HCT116 (cell line): Measurements from ENCODE around the gene NUDT22. TPM values are rescaled to one million over a fixed set of nuclear protein-coding genes. Genes with fewer than 3 reads are reported as not detected.
A peak's percentile ranks its signal among the peaks of the same experiment; 100 is the strongest.

Source experiments
- ATAC-seq: fragments of 200-7000 bp; cut with Tn5 transposase; 2 replicates; pipeline ENCODE4 v1.9.1; 2020; ENCODE audit warnings: mild to moderate bottlenecking, moderate library complexity
- BruUV-seq: library from RNA; stranded (reverse); fragments of 400-500 nt; replicated peaks from 2 replicates; lab custom pipeline; 2021; lab: Mats Ljungman, UMichigan
- CTCF ChIA-PET: fragments of 300-600 bp; sonication (Branson Sonifier 250); formaldehyde crosslinking; loops from one replicate; lab custom pipeline; 2021; ENCODE audit warnings: antibody characterized with exemption; lab: Charles Lee
- POLR2A ChIA-PET: fragments of 300-600, 350-600 bp; sonication (Branson Sonifier 250); formaldehyde crosslinking; loops from one replicate; lab custom pipeline; 2021; ENCODE audit warnings: antibody characterized with exemption; lab: Charles Lee
- RAD21 ChIA-PET, 2 experiments: fragments of 300-600 bp; sonication (Branson Sonifier 250); formaldehyde crosslinking; loops; one replicate each; lab custom pipeline; 2023; ENCODE audit warnings: low total read pairs in 2 of 2; ENCODE audit not compliant: uncharacterized antibody in 2 of 2, unreplicated experiment in 2 of 2, low non-redundant PET in 1 of 2; lab: Charles Lee
- DNase-seq: peaks from one replicate; pipeline ENCODE4 v3.0.0-alpha.2; 2010; ENCODE audit warnings: low read depth, low spot score
- H2AFZ ChIP-seq: fragments of 200-600 bp; shearing (Covaris generic), sonication (generic); 2 replicates; pipeline ENCODE4 v1.6.1; 2017; ENCODE audit warnings: low read depth, mixed run types, mixed read lengths, antibody characterized with exemption, low read length; ENCODE audit not compliant: poor library complexity, severe bottlenecking
- H3K27ac ChIP-seq: 2 replicates; pipeline ENCODE4 v1.5.1; 2012; ENCODE audit warnings: low read depth, low read length
- H3K27me3 ChIP-seq: fragments of 200-600 bp; sonication (generic); 2 replicates; pipeline ENCODE4 v1.6.1; 2016; ENCODE audit warnings: mixed run types, low read length, mixed read lengths; ENCODE audit not compliant: insufficient read depth
- H3K36me3 ChIP-seq, 2 experiments: fragments of 200-500 bp in 1 of 2; fragments of 200-600 bp in 1 of 2; sonication (Bioruptor generic) in 1 of 2; sonication (generic) in 1 of 2; 2 replicates each; pipeline versions ENCODE4 v1.5.1 to v1.6.1; 2014 to 2016; ENCODE audit warnings: low read length in 2 of 2, inconsistent platforms in 1 of 2, mixed read lengths in 1 of 2, mixed run types in 1 of 2; ENCODE audit not compliant: insufficient read depth in 2 of 2, control insufficient read depth in 1 of 2
- H3K4me1 ChIP-seq, 2 experiments: fragments of 200-600 bp in 1 of 2; sonication (generic) in 1 of 2; 2 replicates each; pipeline versions ENCODE4 v1.5.1 to v1.6.1; 2012 to 2017; ENCODE audit warnings: low read length in 2 of 2, inconsistent platforms in 1 of 2, mild to moderate bottlenecking in 1 of 2, mixed read lengths in 1 of 2, mixed run types in 1 of 2, moderate library complexity in 1 of 2; ENCODE audit not compliant: insufficient read depth in 2 of 2, control insufficient read depth in 1 of 2
- H3K4me2 ChIP-seq: fragments of 200-600 bp; sonication (generic); 2 replicates; pipeline ENCODE4 v1.6.1; 2017; ENCODE audit warnings: mixed run types, low read length, mixed read lengths
- H3K4me3 ChIP-seq, 2 experiments: fragments of 200-600 bp in 1 of 2; sonication (generic) in 1 of 2; replicated peaks in 1 of 2; 2 replicates each; pipeline ENCODE4 v1.5.1; 2011 to 2016; ENCODE audit warnings: low read length in 2 of 2, control low read depth in 1 of 2, low read depth in 1 of 2, mild to moderate bottlenecking in 1 of 2, mixed read lengths in 1 of 2, mixed run types in 1 of 2
- H3K79me2 ChIP-seq: fragments of 200-600 bp; sonication (generic); 2 replicates; pipeline ENCODE4 v1.6.1; 2017; ENCODE audit warnings: mild to moderate bottlenecking, mixed run types, low read length, moderate library complexity, mixed read lengths; ENCODE audit not compliant: insufficient read depth
- H3K9ac ChIP-seq: fragments of 200-600 bp; sonication (generic); 2 replicates; pipeline ENCODE4 v1.6.1; 2016; ENCODE audit warnings: low read length, mixed read lengths
- H3K9me2 ChIP-seq: fragments of 200-600 bp; sonication (generic), shearing (Covaris generic); 2 replicates; pipeline ENCODE4 v1.6.1; 2017; ENCODE audit warnings: mixed run types, mild to moderate bottlenecking, moderate library complexity; ENCODE audit not compliant: insufficient read depth
- H3K9me3 ChIP-seq, 2 experiments: fragments of 200-500 bp in 1 of 2; fragments of 200-600 bp in 1 of 2; sonication (Bioruptor generic) in 1 of 2; sonication (generic) in 1 of 2; 2 replicates each; pipeline ENCODE4 v1.6.1; 2014 to 2017; ENCODE audit warnings: low read length in 2 of 2, mixed read lengths in 2 of 2, inconsistent platforms in 1 of 2, low read depth in 1 of 2, mild to moderate bottlenecking in 1 of 2, mixed run types in 1 of 2, moderate library complexity in 1 of 2; ENCODE audit not compliant: control insufficient read depth in 1 of 2, insufficient read depth in 1 of 2
- H4K20me1 ChIP-seq: fragments of 200-600 bp; sonication (generic), shearing (Covaris generic); 2 replicates; pipeline ENCODE4 v1.6.1; 2017; ENCODE audit warnings: mixed run types, mild to moderate bottlenecking, moderate library complexity; ENCODE audit not compliant: insufficient read depth
- EGR1 ChIP-seq: IDR thresholded peaks from 2 replicates; pipeline ENCODE4 v1.6.1; 2012; ENCODE audit warnings: low read depth
- ELF1 ChIP-seq: IDR thresholded peaks from 2 replicates; pipeline ENCODE4 v1.6.1; 2012; ENCODE audit warnings: low read depth, borderline replicate concordance
- POLR2AphosphoS5 ChIP-seq: IDR thresholded peaks from 2 replicates; pipeline ENCODE4 v1.6.1; 2011; ENCODE audit warnings: mild to moderate bottlenecking, low read depth, low read length, moderate library complexity
- RAD21 ChIP-seq: IDR thresholded peaks from 2 replicates; pipeline ENCODE4 v1.6.1; 2012; ENCODE audit warnings: low read depth, mild to moderate bottlenecking
- SIN3A ChIP-seq: IDR thresholded peaks from 2 replicates; pipeline ENCODE4 v1.6.1; 2012; ENCODE audit warnings: low read depth
- SP1 ChIP-seq: IDR thresholded peaks from 2 replicates; pipeline ENCODE4 v1.6.1; 2012; ENCODE audit warnings: low read depth
- SRF ChIP-seq: IDR thresholded peaks from 2 replicates; pipeline ENCODE4 v1.6.1; 2012; ENCODE audit warnings: low read depth
- YY1 ChIP-seq: IDR thresholded peaks from 2 replicates; pipeline ENCODE4 v1.6.1; 2011; ENCODE audit warnings: low read length, low read depth, moderate library complexity, mild to moderate bottlenecking; ENCODE audit not compliant: insufficient replicate concordance; ENCODE audit errors: extremely low read depth
- ZFX ChIP-seq: fragments of 450-650 bp; IDR thresholded peaks from 2 replicates; pipeline ENCODE4 v1.6.1; 2017
- ZNF274 ChIP-seq: fragments of 200-500 bp; sonication (Bioruptor generic); IDR thresholded peaks from 2 replicates; pipeline ENCODE4 v1.6.1; 2014; ENCODE audit warnings: mild to moderate bottlenecking, low read depth, low read length, inconsistent platforms
- intact Hi-C: fragments of 100-400 bp; cut with micrococcal nuclease; formaldehyde crosslinking; loops from 2 replicates; pipeline ENCODE4 v1.10.0; 2022
- total RNA-seq: library from RNA; stranded (reverse); gene quantifications from one replicate; pipeline ENCODE4 v1.2.1, GENCODE V29; 2021; ENCODE audit not compliant: unreplicated experiment
- TF ChIP-seq, protein P1 (sequence below): IDR thresholded peaks from 2 replicates; pipeline ENCODE4 v1.6.1; 2012
- TF ChIP-seq, protein P2 (sequence below): IDR thresholded peaks from 2 replicates; pipeline ENCODE4 v1.6.1; 2012
- TF ChIP-seq, protein P3 (sequence below): IDR thresholded peaks from 2 replicates; pipeline ENCODE4 v1.6.1; 2011; ENCODE audit warnings: mild to moderate bottlenecking, low read length, moderate library complexity; ENCODE audit not compliant: insufficient replicate concordance; ENCODE audit errors: extremely low read depth
- TF ChIP-seq, protein P4 (sequence below): IDR thresholded peaks from 2 replicates; pipeline ENCODE4 v1.6.1; 2012; ENCODE audit warnings: low read depth

Gene NUDT22
- total RNA-seq, 1 experiment from 2014 or later, result 70.9 TPM

DNA sequence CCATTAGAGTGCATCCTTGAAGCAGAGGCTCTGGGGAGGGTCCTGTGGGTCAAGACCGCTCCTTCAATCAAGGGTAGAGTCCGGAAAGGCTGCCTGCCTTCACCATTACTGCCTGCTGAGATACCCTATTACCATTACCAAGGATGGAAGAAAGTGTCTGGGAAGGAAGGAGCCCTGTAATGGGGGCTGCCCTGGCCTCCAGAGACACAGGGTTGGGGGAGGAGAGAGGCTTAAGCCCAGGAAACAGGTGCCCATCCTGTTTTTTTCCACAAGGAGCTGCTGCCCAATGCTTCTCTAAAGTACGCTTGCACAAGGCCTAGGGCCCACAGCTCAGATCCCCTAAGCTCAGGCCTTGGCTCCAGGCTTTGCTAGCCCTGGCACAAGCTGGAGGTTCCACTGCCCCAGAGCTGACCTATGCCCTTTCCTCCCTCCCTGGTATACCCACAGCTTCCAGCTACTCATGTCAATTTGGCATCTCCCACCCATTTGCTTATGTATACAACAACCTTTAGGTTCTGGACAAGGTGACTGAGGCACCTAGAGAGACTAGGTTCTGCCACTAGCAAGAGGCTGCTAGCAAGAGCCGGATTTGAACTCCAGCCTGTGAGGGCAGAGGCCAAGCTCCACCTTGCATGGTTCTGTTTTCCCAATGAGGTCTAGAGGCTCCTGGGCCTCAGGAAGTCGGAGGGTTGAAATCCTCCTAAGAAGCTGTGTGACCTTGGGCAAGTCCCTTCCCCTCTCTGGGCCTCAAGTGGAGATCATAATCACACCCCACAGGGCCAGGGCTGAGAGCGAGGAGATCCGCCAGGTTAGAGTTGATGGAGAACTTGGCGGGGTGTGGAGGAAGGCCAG, 23.7 kb downstream of the NUDT22 start:
- no peak overlapping the region; the same call in 1 of the 2 replicates for H3K4me2 ChIP-seq
- H3K9ac ChIP-seq, result peak overlapping the region; percentile 97; the same call in 1 of the 2 replicates
- intact Hi-C loops, result loop anchor here (2.0 kb wide), 1 partner anchor 55 kb away; the partner anchor contains the start of gene ESRRA
- TF ChIP-seq, protein P1, sequence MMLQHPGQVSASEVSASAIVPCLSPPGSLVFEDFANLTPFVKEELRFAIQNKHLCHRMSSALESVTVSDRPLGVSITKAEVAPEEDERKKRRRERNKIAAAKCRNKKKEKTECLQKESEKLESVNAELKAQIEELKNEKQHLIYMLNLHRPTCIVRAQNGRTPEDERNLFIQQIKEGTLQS, result no peak
- TF ChIP-seq SRF (no peak), EGR1 (no peak), YY1 (no peak), SIN3A (no peak), RAD21 (no peak), SP1 (no peak), ZNF274 (no peak), ZFX (no peak), ELF1 (no peak), POLR2AphosphoS5 (no peak)
- TF ChIP-seq, protein P2, sequence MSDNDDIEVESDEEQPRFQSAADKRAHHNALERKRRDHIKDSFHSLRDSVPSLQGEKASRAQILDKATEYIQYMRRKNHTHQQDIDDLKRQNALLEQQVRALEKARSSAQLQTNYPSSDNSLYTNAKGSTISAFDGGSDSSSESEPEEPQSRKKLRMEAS, result no peak
- TF ChIP-seq, protein P3, sequence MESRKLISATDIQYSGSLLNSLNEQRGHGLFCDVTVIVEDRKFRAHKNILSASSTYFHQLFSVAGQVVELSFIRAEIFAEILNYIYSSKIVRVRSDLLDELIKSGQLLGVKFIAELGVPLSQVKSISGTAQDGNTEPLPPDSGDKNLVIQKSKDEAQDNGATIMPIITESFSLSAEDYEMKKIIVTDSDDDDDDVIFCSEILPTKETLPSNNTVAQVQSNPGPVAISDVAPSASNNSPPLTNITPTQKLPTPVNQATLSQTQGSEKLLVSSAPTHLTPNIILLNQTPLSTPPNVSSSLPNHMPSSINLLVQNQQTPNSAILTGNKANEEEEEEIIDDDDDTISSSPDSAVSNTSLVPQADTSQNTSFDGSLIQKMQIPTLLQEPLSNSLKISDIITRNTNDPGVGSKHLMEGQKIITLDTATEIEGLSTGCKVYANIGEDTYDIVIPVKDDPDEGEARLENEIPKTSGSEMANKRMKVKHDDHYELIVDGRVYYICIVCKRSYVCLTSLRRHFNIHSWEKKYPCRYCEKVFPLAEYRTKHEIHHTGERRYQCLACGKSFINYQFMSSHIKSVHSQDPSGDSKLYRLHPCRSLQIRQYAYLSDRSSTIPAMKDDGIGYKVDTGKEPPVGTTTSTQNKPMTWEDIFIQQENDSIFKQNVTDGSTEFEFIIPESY, result no peak
- TF ChIP-seq, protein P4, sequence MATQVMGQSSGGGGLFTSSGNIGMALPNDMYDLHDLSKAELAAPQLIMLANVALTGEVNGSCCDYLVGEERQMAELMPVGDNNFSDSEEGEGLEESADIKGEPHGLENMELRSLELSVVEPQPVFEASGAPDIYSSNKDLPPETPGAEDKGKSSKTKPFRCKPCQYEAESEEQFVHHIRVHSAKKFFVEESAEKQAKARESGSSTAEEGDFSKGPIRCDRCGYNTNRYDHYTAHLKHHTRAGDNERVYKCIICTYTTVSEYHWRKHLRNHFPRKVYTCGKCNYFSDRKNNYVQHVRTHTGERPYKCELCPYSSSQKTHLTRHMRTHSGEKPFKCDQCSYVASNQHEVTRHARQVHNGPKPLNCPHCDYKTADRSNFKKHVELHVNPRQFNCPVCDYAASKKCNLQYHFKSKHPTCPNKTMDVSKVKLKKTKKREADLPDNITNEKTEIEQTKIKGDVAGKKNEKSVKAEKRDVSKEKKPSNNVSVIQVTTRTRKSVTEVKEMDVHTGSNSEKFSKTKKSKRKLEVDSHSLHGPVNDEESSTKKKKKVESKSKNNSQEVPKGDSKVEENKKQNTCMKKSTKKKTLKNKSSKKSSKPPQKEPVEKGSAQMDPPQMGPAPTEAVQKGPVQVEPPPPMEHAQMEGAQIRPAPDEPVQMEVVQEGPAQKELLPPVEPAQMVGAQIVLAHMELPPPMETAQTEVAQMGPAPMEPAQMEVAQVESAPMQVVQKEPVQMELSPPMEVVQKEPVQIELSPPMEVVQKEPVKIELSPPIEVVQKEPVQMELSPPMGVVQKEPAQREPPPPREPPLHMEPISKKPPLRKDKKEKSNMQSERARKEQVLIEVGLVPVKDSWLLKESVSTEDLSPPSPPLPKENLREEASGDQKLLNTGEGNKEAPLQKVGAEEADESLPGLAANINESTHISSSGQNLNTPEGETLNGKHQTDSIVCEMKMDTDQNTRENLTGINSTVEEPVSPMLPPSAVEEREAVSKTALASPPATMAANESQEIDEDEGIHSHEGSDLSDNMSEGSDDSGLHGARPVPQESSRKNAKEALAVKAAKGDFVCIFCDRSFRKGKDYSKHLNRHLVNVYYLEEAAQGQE, result no peak
- no peak overlapping the region; a peak in 1 of 4 replicates for H3K4me3 ChIP-seq
- ATAC-seq, result no peak
- ChIA-PET RAD21 (no interaction called here), CTCF (interaction anchor here (1.1 to 1.9 kb wide), 6 partner anchors 8 to 106 kb away, joined by 3 to 7 read pairs (median 4); partner anchors contain the start of gene FKBP2), POLR2A (interaction anchor here (1.0 to 1.6 kb wide), 4 partner anchors 9 to 68 kb away, joined by 3 to 6 read pairs (median 4); partner anchors contain the start of genes FKBP2 and PRDX5)
- H3K79me2 ChIP-seq, result peaks cover 50% of the 10 kb centered on the region
- no peak overlapping the region for H2AFZ ChIP-seq
- DNase-seq, result no peak
- H3K27ac ChIP-seq, result no peak overlapping the region; the same call in 1 of the 2 replicates
- peaks cover 26 to 66% of the 10 kb centered on the region in 2 experiments for H3K4me1 ChIP-seq
- H3K9me2 ChIP-seq, result no peaks in the 10 kb centered on the region
- H3K36me3 ChIP-seq, result peaks cover 0 to 6% of the 10 kb centered on the region in 2 experiments; a peak in 1 of 4 replicates
- H3K27me3 ChIP-seq, result no peaks in the 10 kb centered on the region
- no TSS peak for BruUV-seq
- H3K9me3 ChIP-seq, result no peaks in the 10 kb centered on the region
- no peaks in the 10 kb centered on the region for H4K20me1 ChIP-seq
